PC-3 (cell line): Measurements from ENCODE around the gene INPP5D. TPM values are rescaled to one million over a fixed set of nuclear protein-coding genes. Genes with fewer than 3 reads are reported as not detected.

ENCODE experiments used
- ATAC-seq: fragments of 200-7000 bp; cut with Tn5 transposase; 2 replicates; pipeline ENCODE4 v1.9.1; 2020; ENCODE audit warnings: mild to moderate bottlenecking, moderate library complexity
- BruUV-seq: library from RNA; stranded (reverse); fragments of 400-500 nt; replicated peaks from 2 replicates; lab custom pipeline; 2021; lab: Mats Ljungman, UMichigan
- CTCF ChIA-PET: fragments of 300-600 bp; sonication (Branson Sonifier 250); formaldehyde crosslinking; loops from one replicate; lab custom pipeline; 2022; ENCODE audit warnings: antibody characterized with exemption; lab: Charles Lee
- POLR2A ChIA-PET: fragments of 300-600 bp; sonication (Branson Sonifier 250); formaldehyde crosslinking; loops from one replicate; lab custom pipeline; 2022; ENCODE audit warnings: antibody characterized with exemption; ENCODE audit not compliant: unreplicated experiment; lab: Charles Lee
- DNase-seq: peaks from one replicate; pipeline ENCODE4 v3.0.0-alpha.2; 2015
- H2AFZ ChIP-seq: fragments of 300-600 bp; sonication (generic); 2 replicates; pipeline ENCODE4 v1.6.0; 2016; ENCODE audit warnings: antibody characterized with exemption, low read length
- H3F3A ChIP-seq: fragments of 300-600 bp; sonication (generic); one replicate; pipeline ENCODE4 v1.6.0; 2017; ENCODE audit warnings: antibody characterized with exemption, low read length, control low read depth, mild to moderate bottlenecking; ENCODE audit not compliant: unreplicated experiment
- H3K27ac ChIP-seq: fragments of 300-600 bp; sonication (generic); 2 replicates; pipeline ENCODE4 v1.5.1; 2016; ENCODE audit warnings: mild to moderate bottlenecking, low read length
- H3K27me3 ChIP-seq: fragments of 300-600 bp; sonication (generic); 2 replicates; pipeline ENCODE4 v1.6.1; 2016; ENCODE audit warnings: low read length, mixed read lengths
- H3K36me3 ChIP-seq: fragments of 300-600 bp; sonication (generic); 2 replicates; pipeline ENCODE4 v1.6.1; 2016; ENCODE audit warnings: low read depth, mixed run types, low read length, mixed read lengths
- H3K4me1 ChIP-seq: fragments of 300-600 bp; sonication (generic); 2 replicates; pipeline ENCODE4 v1.5.1; 2016; ENCODE audit warnings: low read length; ENCODE audit not compliant: insufficient read depth
- H3K4me2 ChIP-seq: fragments of 300-600 bp; sonication (generic); 2 replicates; pipeline ENCODE4 v1.6.0; 2016; ENCODE audit warnings: low read length
- H3K4me3 ChIP-seq: fragments of 300-600 bp; sonication (generic); 2 replicates; pipeline ENCODE4 v1.5.1; 2016; ENCODE audit warnings: mild to moderate bottlenecking, low read length, mixed read lengths
- H3K79me2 ChIP-seq: fragments of 300-600 bp; sonication (generic); 2 replicates; pipeline ENCODE4 v1.6.1; 2017; ENCODE audit warnings: low read length, mixed read lengths
- H3K9ac ChIP-seq: fragments of 300-600 bp; sonication (generic); 2 replicates; pipeline ENCODE4 v1.6.0; 2016; ENCODE audit warnings: mild to moderate bottlenecking, low read length
- H3K9me2 ChIP-seq: fragments of 300-600 bp; sonication (generic); replicated peaks from 2 replicates; pipeline ENCODE4 v1.6.1; 2016; ENCODE audit warnings: mixed run types, low read length, mixed read lengths
- H3K9me3 ChIP-seq: fragments of 300-600 bp; sonication (generic); 2 replicates; pipeline ENCODE4 v1.6.1; 2016; ENCODE audit warnings: low read length, mixed read lengths
- H4K20me1 ChIP-seq: fragments of 300-600 bp; sonication (generic); 2 replicates; pipeline ENCODE4 v1.6.1; 2016; ENCODE audit warnings: low read length, mixed read lengths
- EZH2 ChIP-seq: fragments of 300-600 bp; sonication (generic); IDR thresholded peaks from one replicate; pipeline ENCODE4 v1.6.1; 2017; ENCODE audit warnings: antibody characterized with exemption, mild to moderate bottlenecking, low read length; ENCODE audit not compliant: unreplicated experiment
- EZH2phosphoT487 ChIP-seq: fragments of 300-600 bp; sonication (generic); IDR thresholded peaks from 2 replicates; pipeline ENCODE4 v1.6.1; 2018; ENCODE audit warnings: mild to moderate bottlenecking, antibody characterized with exemption, low read length, borderline replicate concordance
- intact Hi-C: fragments of 100-400 bp; cut with micrococcal nuclease; formaldehyde crosslinking; loops from 2 replicates; pipeline ENCODE4 v1.9.0; 2023
- total RNA-seq: library from RNA; depleted of rRNA; stranded (reverse); fragments of >200 nt; gene quantifications from 2 replicates; pipeline ENCODE4 v1.2.3, GENCODE V29; 2014
- TF ChIP-seq, protein P1 (sequence below): fragments of 300-600 bp; sonication (generic); conservative IDR thresholded peaks from 2 replicates; pipeline ENCODE4 v1.5.1; 2017; ENCODE audit warnings: antibody characterized with exemption, low read depth, mild to moderate bottlenecking, low read length

Gene INPP5D
- total RNA-seq, 1 experiment from 2014 or later, result 0.26 TPM

DNA sequence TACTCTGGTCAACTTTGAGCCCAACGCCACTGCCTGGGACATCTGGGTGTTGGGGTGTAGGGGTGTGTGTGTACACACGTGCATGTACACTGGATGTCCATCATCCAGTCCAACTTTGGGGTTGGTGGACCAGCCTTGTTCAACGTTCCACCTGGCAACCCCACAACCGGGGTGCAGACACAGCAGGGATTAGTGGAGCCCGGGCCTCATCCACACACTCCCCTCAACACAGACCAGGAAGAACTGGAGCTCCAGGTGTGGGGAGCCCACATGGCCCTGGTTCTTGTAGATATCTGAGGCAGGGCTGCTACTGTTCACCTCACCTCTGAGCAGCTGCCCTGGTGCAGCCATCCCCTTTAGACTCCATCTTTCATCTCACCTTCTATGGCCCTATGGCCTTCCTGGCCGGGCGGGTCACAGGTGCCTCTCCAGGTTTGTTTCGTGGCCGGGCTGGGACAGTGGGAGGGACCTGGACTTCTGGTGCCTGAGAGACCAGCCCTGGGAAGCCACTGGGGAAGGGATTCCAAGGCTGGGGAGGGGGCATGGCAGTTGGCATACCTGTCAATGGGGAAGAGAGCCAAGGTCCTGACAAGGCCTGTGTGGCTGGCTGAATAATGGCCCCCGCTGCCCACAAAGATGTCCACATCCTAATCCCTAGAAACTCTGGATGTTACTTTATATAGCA lies 20.2 kb upstream of the INPP5D start:
- Histone ChIP-seq H3K36me3 (no peaks in the 10 kb centered on the region), H3K27me3 (no peaks in the 10 kb centered on the region), H3K4me3 (no peak overlapping the region), H3K4me2 (no peak overlapping the region), H4K20me1 (no peaks in the 10 kb centered on the region), H3K79me2 (peaks cover 12% of the 10 kb centered on the region), H3K9me2 (no peaks in the 10 kb centered on the region), H3F3A (no peaks in the 10 kb centered on the region), H3K9ac (no peak overlapping the region), H3K27ac (no peak overlapping the region), H3K4me1 (peaks cover 24% of the 10 kb centered on the region), H3K9me3 (no peaks in the 10 kb centered on the region), H2AFZ (no peak overlapping the region)
- DNase-seq, result no peak
- POLR2A ChIA-PET, result no interaction called here
- TF ChIP-seq, protein P1, sequence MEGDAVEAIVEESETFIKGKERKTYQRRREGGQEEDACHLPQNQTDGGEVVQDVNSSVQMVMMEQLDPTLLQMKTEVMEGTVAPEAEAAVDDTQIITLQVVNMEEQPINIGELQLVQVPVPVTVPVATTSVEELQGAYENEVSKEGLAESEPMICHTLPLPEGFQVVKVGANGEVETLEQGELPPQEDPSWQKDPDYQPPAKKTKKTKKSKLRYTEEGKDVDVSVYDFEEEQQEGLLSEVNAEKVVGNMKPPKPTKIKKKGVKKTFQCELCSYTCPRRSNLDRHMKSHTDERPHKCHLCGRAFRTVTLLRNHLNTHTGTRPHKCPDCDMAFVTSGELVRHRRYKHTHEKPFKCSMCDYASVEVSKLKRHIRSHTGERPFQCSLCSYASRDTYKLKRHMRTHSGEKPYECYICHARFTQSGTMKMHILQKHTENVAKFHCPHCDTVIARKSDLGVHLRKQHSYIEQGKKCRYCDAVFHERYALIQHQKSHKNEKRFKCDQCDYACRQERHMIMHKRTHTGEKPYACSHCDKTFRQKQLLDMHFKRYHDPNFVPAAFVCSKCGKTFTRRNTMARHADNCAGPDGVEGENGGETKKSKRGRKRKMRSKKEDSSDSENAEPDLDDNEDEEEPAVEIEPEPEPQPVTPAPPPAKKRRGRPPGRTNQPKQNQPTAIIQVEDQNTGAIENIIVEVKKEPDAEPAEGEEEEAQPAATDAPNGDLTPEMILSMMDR, result no peak
- TF ChIP-seq EZH2 (no peak), EZH2phosphoT487 (no peak)
- CTCF ChIA-PET, result no interaction called here
- BruUV-seq, result no TSS peak
- intact Hi-C loops, result no loop called here
- ATAC-seq, result no peak

DNA sequence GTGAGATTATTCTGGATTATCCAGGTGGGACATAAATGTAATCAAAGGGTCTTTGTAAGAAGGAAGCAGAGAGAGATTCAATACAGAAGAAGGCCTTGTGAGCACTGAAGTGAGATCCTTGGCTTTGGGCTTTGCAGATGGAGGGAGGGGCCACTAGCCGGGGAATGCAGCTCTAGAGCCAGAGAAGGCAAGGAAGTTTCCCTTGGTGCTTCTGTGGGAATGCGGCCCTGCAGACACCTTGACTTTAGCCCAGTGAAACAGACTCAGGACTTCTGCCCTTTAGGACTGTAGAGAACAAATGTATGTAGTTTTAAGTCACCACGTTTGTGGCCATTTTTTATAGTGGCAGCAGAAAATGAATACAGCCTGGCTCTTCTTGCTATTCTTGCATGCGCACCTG lies 19.6 kb upstream of the INPP5D start:
- Histone ChIP-seq H3K27me3 (no peaks in the 10 kb centered on the region), H3K4me1 (peaks cover 19% of the 10 kb centered on the region), H3K9me3 (no peaks in the 10 kb centered on the region), H3K79me2 (peaks cover 6% of the 10 kb centered on the region), H3K9ac (no peak overlapping the region), H3K27ac (no peak overlapping the region), H2AFZ (no peak overlapping the region), H3K4me2 (no peak overlapping the region), H3F3A (no peaks in the 10 kb centered on the region), H4K20me1 (no peaks in the 10 kb centered on the region), H3K4me3 (no peak overlapping the region), H3K9me2 (no peaks in the 10 kb centered on the region), H3K36me3 (no peaks in the 10 kb centered on the region)
- no peak for ATAC-seq
- DNase-seq, result no peak
- TF ChIP-seq EZH2phosphoT487 (no peak), EZH2 (no peak)
- TF ChIP-seq, protein P1, result no peak
- no TSS peak for BruUV-seq
- ChIA-PET POLR2A (no interaction called here), CTCF (no interaction called here)
- intact Hi-C loops, result no loop called here

DNA sequence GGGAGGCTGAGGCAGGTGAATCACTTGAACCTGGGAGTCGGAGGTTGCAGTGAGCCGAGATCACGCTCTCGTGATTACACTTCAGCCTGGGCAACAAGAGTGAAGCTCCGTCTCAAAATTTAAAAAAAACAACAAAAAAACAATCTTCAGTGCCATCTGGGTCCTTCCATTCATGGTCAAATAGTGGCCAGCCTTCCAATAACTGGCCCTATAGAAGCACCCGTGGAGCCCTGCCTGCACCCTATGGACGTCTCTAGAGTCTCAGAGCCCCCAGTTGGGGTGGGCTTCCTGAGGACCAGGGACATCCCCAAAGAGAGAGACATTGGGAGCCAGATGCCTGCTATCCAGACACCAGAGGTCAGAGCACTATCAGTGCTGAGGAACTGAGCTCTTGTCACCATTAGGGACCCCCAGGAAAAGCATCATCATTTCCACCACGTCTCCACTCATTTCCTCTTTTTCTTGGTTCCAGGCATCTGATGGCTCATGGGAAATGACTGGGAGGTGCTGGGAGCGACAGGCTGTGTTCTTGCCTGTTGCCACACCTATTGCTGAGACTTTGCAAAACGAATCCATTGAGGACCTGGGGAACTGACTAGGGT lies 18.3 kb upstream of the INPP5D start:
- intact Hi-C loops, result no loop called here
- peaks cover 6% of the 10 kb centered on the region for H3K4me1 ChIP-seq
- ATAC-seq (no peak), DNase-seq (no peak)
- H3K9ac ChIP-seq, result no peak overlapping the region
- no peaks in the 10 kb centered on the region for H3K79me2 ChIP-seq
- H3K4me2 ChIP-seq, result no peak overlapping the region
- no peak overlapping the region for H3K4me3 ChIP-seq
- no peak overlapping the region for H3K27ac ChIP-seq
- H3K27me3 ChIP-seq, result no peaks in the 10 kb centered on the region
- H3K9me2 ChIP-seq, result no peaks in the 10 kb centered on the region
- H2AFZ ChIP-seq, result no peak overlapping the region
- ChIA-PET POLR2A (no interaction called here), CTCF (no interaction called here)
- H4K20me1 ChIP-seq, result no peaks in the 10 kb centered on the region
- no peaks in the 10 kb centered on the region for H3F3A ChIP-seq
- no peaks in the 10 kb centered on the region for H3K9me3 ChIP-seq
- TF ChIP-seq EZH2phosphoT487 (no peak), EZH2 (no peak)
- TF ChIP-seq, protein P1, result no peak
- BruUV-seq, result no TSS peak
- H3K36me3 ChIP-seq, result no peaks in the 10 kb centered on the region
